HG02610 (cell line): ENCODE results near the gene MKNK2.
"Not testable (repeated sequence)": the region's sequence is repeated elsewhere in the genome, so short reads cannot be mapped to it uniquely, and the experiment has no call there.

Experiments used
- ATAC-seq: cut with Tn5 transposase; IDR thresholded peaks from one replicate; pipeline ENCODE4 v1.9.1; 2021; ENCODE audit warnings: mild to moderate bottlenecking, moderate library complexity; ENCODE audit not compliant: unreplicated experiment

Gene MKNK2

GRCh38 chr19:1997353-1998233 lies 53.5 kb downstream of the MKNK2 start:
- ATAC-seq: no peak

DNA sequence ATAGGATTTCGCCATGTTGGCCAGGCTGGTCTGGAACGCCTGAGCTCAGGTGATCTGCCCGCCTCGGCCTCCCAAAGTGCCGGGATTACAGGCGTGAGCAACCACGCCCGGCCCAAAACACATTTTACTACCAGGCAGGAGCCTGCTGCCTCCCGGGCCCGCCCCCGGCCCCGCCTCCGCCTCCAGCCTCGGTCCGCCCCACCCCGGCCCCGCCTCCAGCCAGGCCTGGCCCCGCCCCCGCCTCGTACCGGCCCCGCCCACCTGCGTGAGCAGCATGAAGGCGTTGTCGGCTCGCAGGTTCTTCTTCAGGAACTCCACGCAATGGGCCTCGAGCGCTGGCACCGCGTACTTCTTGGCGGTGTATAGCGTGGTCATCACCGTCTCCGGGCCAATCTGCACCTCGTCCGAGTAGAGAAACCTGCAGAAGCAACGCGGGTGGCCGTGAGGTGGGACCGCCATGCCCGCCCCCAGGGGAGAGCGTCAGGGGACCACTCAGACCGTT lies 58.2 kb downstream of the MKNK2 start:
- no peak for ATAC-seq

DNA sequence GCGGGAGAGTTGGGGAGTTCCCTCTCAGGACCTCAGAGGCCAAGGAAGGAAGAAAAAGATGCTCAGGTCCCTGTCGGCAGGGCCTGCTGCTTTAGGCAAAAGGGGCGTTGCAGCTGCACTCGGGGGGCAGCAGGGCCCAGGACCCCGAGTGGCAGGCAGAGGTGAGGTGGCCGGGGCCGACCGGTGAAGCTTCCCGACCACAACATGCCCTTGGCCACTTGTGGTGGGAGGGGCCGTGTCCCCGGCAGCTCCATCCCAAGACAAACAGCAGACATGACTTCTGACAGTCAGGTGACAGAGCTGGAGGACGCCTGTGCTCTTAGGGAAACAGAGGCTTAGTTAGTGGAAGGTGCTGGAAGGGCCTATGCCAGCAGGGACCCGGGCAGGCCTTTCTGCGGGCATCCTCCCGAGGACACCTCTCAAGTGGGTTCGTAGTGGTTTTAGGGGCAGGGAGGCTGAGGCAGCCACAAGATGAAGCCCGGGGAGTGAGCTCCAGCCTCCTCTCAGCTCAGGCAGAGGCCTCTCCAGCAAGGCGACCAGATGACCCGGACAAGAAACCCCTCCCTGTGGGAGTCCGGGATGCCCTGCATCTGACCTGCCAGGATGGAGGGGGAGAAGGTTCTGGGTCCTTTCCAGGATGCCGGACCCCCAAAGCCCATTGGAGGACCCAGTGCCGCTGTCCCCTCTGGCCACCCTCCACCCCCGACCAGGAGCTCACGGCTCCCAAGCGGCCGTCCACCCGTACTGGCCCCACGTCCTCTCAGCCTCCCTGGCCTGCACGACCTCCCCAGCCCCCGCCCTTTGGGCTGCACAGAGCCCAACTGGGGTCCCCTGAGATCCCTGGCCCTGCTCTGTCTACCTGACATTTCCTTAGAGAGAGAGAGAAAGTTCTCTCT lies 59.8 kb downstream of the MKNK2 start:
- ATAC-seq: no peak

DNA sequence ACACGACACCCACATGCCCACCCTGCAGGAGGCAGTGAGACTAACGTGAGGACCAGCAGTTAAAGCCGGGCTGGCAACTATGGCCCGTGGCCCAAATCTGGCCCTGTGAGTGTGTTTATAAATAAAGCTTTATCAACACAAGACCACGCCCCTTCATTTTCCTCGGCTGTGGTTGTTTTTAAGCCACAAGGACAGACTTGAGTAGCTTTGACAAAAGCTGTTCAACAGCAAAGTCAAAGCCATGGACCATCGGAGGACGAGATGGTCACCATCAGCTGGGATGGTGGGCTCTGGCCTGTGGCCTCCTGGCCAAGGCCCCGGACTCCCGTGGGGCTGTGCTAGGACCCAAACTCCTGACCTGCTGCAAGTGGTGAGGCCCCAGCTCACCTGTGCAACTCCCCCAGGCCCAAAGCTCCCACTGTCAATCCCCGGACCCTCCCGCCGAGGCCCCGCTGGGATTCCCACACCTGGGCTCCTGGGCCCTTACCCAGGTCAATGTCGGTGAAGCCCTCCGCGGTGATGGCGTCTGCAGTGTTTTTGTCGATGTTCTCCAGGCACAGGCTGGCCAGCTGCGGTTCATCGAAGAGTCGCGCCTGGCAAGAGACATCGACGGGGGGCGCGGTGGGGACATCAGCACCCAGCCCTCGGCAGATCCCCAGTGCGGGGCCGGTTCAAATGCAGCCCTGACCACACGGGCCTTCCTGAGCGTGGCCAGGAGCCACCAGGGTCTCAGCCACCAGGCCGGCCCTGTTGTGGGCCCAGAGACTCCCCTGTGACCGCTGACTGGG lies 60.6 kb downstream of the MKNK2 start:
- ATAC-seq: no peak

DNA sequence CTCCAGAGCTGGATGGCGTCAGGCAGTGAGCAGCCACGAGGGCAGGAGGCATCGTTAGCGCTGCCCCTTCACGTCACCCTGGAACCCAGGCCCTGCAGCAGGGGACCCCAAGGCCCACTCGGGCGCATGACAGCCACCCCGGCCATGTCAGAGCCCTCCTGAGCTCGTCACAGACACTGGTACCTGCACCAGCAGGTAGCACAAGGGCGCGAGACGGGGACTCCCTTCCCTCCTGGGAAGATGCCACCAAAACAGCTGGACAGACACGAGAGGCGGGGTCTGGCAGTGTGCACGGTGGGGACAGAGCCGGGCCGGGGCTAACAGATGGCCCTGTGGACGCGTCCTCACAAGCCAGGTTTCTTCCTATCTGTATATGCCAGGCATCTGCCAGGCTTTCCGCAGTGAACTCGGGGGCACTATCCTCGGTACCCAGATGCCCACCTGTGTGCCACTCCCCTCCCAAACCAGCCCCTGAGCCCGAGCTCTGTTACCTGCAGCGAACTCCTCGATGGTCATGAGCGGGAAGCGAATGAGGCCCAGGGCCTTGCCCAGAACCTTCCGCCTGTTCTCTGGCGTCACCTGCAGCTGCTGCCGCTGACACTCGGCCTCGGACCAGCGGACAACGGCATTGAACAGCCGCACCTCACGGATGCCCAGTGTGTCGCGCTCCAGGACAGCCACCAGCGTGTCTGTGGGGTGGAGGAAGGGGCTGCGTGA lies 61.4 kb downstream of the MKNK2 start:
- no peak for ATAC-seq

GRCh38 chr19:1988464-1988863 lies 62.6 kb downstream of the MKNK2 start:
- ATAC-seq: not testable (repeated sequence)
